K562 (cell line): ENCODE data around the gene ARL16. TPM values are rescaled to one million over a fixed set of nuclear protein-coding genes. Genes with fewer than 3 reads are reported as not detected.
A peak's percentile ranks its signal among the peaks of the same experiment; 100 is the strongest.

Experiments used
- ATAC-seq: fragments of 200-7000 bp; cut with Tn5 transposase; 3 replicates; pipeline ENCODE4 v1.9.1; 2020; ENCODE audit warnings: moderate library complexity
- BruUV-seq: library from RNA; stranded (reverse); fragments of 400-500 nt; replicated peaks from 2 replicates; lab custom pipeline; 2021; lab: Mats Ljungman, UMichigan
- CTCF ChIA-PET: fragments of 300-600 bp; formaldehyde crosslinking; extraction: SDS; loops from one replicate; lab custom pipeline; 2021; ENCODE audit warnings: low intra/inter-chr PET ratio; lab: Yijun Ruan, JAX
- POLR2A ChIA-PET: fragments of 300-600, 350-650 bp; sonication (Branson Sonifier 250); formaldehyde crosslinking; extraction: SDS; loops from one replicate; lab custom pipeline; 2021; ENCODE audit warnings: antibody characterized with exemption, inconsistent platforms; lab: Yijun Ruan, JAX
- DNase-seq, 4 experiments: peaks; one replicate each; pipeline versions ENCODE4 v3.0.0 to v3.0.0-alpha.2; 2011 to 2018; ENCODE audit warnings: low spot score in 3 of 4, mixed read lengths in 3 of 4; ENCODE audit errors: extremely low read depth in 1 of 4
- FAIRE-seq: peaks from 2 replicates; lab custom pipeline; 2011; peaks lifted over from hg19 to GRCh38; lab: Jason Lieb, UNC
- H2AFZ ChIP-seq: 2 replicates; pipeline ENCODE4 v1.6.0; 2011; ENCODE audit warnings: low read depth, low read length, control low read depth, inconsistent platforms
- H3K27ac ChIP-seq: fragments of 200-600 bp; 3 replicates; pipeline ENCODE4 v1.8.0; 2011; ENCODE audit warnings: low read depth, mild to moderate bottlenecking, control low read depth, inconsistent platforms, low read length, moderate library complexity, mixed read lengths; ENCODE audit errors: extremely low read depth
- H3K27me3 ChIP-seq, 2 experiments: fragments of 300-600 bp in 1 of 2; 2 replicates in 1 of 2; 3 replicates in 1 of 2; pipeline versions ENCODE4 v1.6.0 to v1.8.0; 2011; ENCODE audit warnings: inconsistent platforms in 2 of 2, low read length in 2 of 2, mild to moderate bottlenecking in 1 of 2, mixed read lengths in 1 of 2, moderate library complexity in 1 of 2; ENCODE audit not compliant: control insufficient read depth in 2 of 2, insufficient read depth in 2 of 2
- H3K36me3 ChIP-seq: fragments of 300-600 bp; 3 replicates; pipeline ENCODE4 v1.8.0; 2011; ENCODE audit warnings: mild to moderate bottlenecking, low read length, inconsistent platforms; ENCODE audit not compliant: control insufficient read depth, insufficient read depth
- H3K4me1 ChIP-seq, 2 experiments: fragments of 200-600 bp in 1 of 2; replicated peaks in 1 of 2; 2 replicates in 1 of 2; 3 replicates in 1 of 2; pipeline versions ENCODE4 v1.5.1 to v1.8.0; 2011; ENCODE audit warnings: inconsistent platforms in 2 of 2, low read length in 2 of 2, mild to moderate bottlenecking in 1 of 2, mixed read lengths in 1 of 2, moderate library complexity in 1 of 2; ENCODE audit not compliant: control insufficient read depth in 2 of 2, insufficient read depth in 2 of 2
- H3K4me2 ChIP-seq: 2 replicates; pipeline ENCODE4 v1.6.1; 2011; ENCODE audit warnings: low read length, control low read depth, inconsistent platforms, mixed read lengths; ENCODE audit not compliant: insufficient read depth
- H3K4me3 ChIP-seq: fragments of 200-600 bp; sonication (generic), shearing (Covaris generic); 2 replicates; pipeline ENCODE4 v1.5.1; 2016; ENCODE audit warnings: control low read depth, inconsistent platforms
- H3K79me2 ChIP-seq: fragments of 200-600 bp; 3 replicates; pipeline ENCODE4 v1.8.0; 2011; ENCODE audit warnings: low read length, inconsistent platforms; ENCODE audit not compliant: control insufficient read depth, insufficient read depth
- H3K9ac ChIP-seq, 2 experiments: 2 replicates each; pipeline versions ENCODE4 v1.6.0 to v1.6.1; 2011; ENCODE audit warnings: low read depth in 2 of 2, low read length in 2 of 2, control low read depth in 1 of 2, inconsistent platforms in 1 of 2, mild to moderate bottlenecking in 1 of 2, mixed read lengths in 1 of 2; ENCODE audit not compliant: insufficient read depth in 1 of 2
- H3K9me1 ChIP-seq: one replicate; pipeline ENCODE4 v1.6.0; 2011; ENCODE audit warnings: inconsistent platforms, mild to moderate bottlenecking, low read length, moderate library complexity; ENCODE audit not compliant: control insufficient read depth, insufficient read depth
- H3K9me3 ChIP-seq: replicated peaks from 2 replicates; pipeline ENCODE4 v1.5.1; 2011; ENCODE audit warnings: low read depth, low read length, inconsistent platforms; ENCODE audit not compliant: control insufficient read depth, insufficient read depth
- H4K20me1 ChIP-seq: replicated peaks from 2 replicates; pipeline ENCODE4 v1.6.1; 2011; ENCODE audit warnings: low read length, inconsistent platforms, mixed read lengths; ENCODE audit not compliant: control insufficient read depth, insufficient read depth
- DIDO1 ChIP-seq: fragments of 450-650 bp; IDR thresholded peaks from 2 replicates; pipeline ENCODE4 v1.6.1; 2016; ENCODE audit warnings: low read depth, missing biosample characterization, missing genetic modification characterization
- E2F3 ChIP-seq: fragments of 250-450 bp; sonication (Bioruptor Pico); IDR thresholded peaks from 2 replicates; pipeline ENCODE4 v1.4.0; 2020; ENCODE audit warnings: mild to moderate bottlenecking
- FOXM1 ChIP-seq, 2 experiments: fragments of 450-650 bp in 1 of 2; sonication (generic) in 1 of 2; formaldehyde crosslinking in 1 of 2; IDR thresholded peaks; 2 replicates each; pipeline versions ENCODE4 v1.6.1 to v1.9.0; 2017 to 2022; ENCODE audit warnings: low read depth in 2 of 2, mild to moderate bottlenecking in 2 of 2, missing genetic modification reagents in 1 of 2, moderate library complexity in 1 of 2
- GTF2F1 ChIP-seq: IDR thresholded peaks from 2 replicates; pipeline ENCODE4 v1.6.1; 2011; ENCODE audit warnings: low read depth, low read length, improper control_type of control experiment
- HOXB6 ChIP-seq: fragments of 250-450 bp; sonication (Bioruptor Pico); IDR thresholded peaks from 2 replicates; pipeline ENCODE4 v1.5.1; 2022; ENCODE audit warnings: mild to moderate bottlenecking, borderline replicate concordance
- RBM14 ChIP-seq: fragments of 200-400 bp; formaldehyde crosslinking; IDR thresholded peaks from 2 replicates; pipeline ENCODE4 v1.6.1; 2018; ENCODE audit warnings: low read depth, mild to moderate bottlenecking, low read length, moderate library complexity, borderline replicate concordance; ENCODE audit not compliant: insufficient read depth
- RREB1 ChIP-seq: fragments of 250-450 bp; sonication (Bioruptor Pico); IDR thresholded peaks from 2 replicates; pipeline ENCODE4 v1.4.0; 2020
- SMAD3 ChIP-seq: fragments of 450-650 bp; formaldehyde crosslinking; conservative IDR thresholded peaks from 2 replicates; pipeline ENCODE4 v1.4.0; 2020; ENCODE audit warnings: mild to moderate bottlenecking
- THRA ChIP-seq: fragments of 450-650 bp; IDR thresholded peaks from 2 replicates; pipeline ENCODE4 v1.6.1; 2017; ENCODE audit warnings: mild to moderate bottlenecking, moderate library complexity
- WGBS: fragments of 100-300 bp; shearing (Covaris generic); methylation state at CpG from one replicate; pipeline ENCODE4 v1.1.6; 2016; ENCODE audit warnings: low coverage, mixed read lengths; ENCODE audit not compliant: insufficient coverage; ENCODE audit errors: missing lambda C conversion rate; 5-methylcytosine and 5-hydroxymethylcytosine counted together
- in situ Hi-C: fragments of 300-500 bp; cut with MboI; formaldehyde crosslinking; loops from 4 replicates; pipeline ENCODE4 v1.15.0; 2018; ENCODE audit warnings: inconsistent platforms, mixed read lengths
- intact Hi-C: fragments of 100-400 bp; cut with micrococcal nuclease; formaldehyde crosslinking; loops from 2 replicates; pipeline ENCODE4 v1.14.2; 2022
- polyA plus RNA-seq, 8 experiments: library from polyadenylated mRNA; depleted of rRNA in 4 of 8; stranded (reverse) in 5 of 8; unstranded in 3 of 8; fragments of >200 nt; fragmentation: Nextera tagmentation in 2 of 8; fragmentation: Illumina TruSeq in 1 of 8; extraction: Ambion mirVana in 2 of 8; extraction: Trizol in 1 of 8; gene quantifications; 2 replicates each; pipeline versions ENCODE4 v1.2.1 to v1.2.3, GENCODE V29; 2011 to 2014; ENCODE audit warnings: inconsistent platforms in 1 of 8, missing spikeins in 1 of 8
- total RNA-seq, 7 experiments: library from RNA; depleted of rRNA in 6 of 7; stranded (reverse); fragments of >200 nt in 6 of 7; fragmentation: Illumina TruSeq in 2 of 7; extraction: Trizol in 2 of 7; gene quantifications; 2 replicates each; pipeline versions ENCODE4 v1.2.1 to v1.2.3, GENCODE V29; 2011 to 2021; ENCODE audit warnings: low replicate concordance in 1 of 7
- TF ChIP-seq, protein P1 (sequence below): sonication (generic); formaldehyde crosslinking; IDR thresholded peaks from 2 replicates; pipeline ENCODE4 v1.8.0; 2022; ENCODE audit warnings: mild to moderate bottlenecking, missing genetic modification reagents

The ARL16 gene
- total and polyA plus RNA-seq, 9 of the 15 experiments (the other 6 are each of a cell fraction or from before 2014, with no cell fraction given), result 5.4 to 32.4 (median 22.6) TPM

- peak overlapping the region; percentile 99 for H3K4me3 ChIP-seq
- peak overlapping the region; percentile 95 for H3K4me2 ChIP-seq
- H3K9me1 ChIP-seq, result peaks cover 2% of the 10 kb centered on the region
- WGBS, result 9% methylated on average over 26 of the region's 27 CpGs
- H3K4me1 ChIP-seq, result peaks cover 14 to 70% of the 10 kb centered on the region in 2 experiments; a peak in 4 of 5 replicates
- H3K9ac ChIP-seq, result peak overlapping the region; percentile 96 to 100
- H3K79me2 ChIP-seq, result peaks cover 62% of the 10 kb centered on the region
- intact Hi-C loops (loop anchor here (5.0 kb wide), 1 partner anchor 37 kb away; the partner anchor contains the start of genes CCDC137 and OXLD1), in situ Hi-C loops (no loop called here)
- peak in 2 of 4 experiments; percentile 31 to 34 for DNase-seq
- BruUV-seq, result TSS peak; percentile 50
- H3K27ac ChIP-seq, result peak overlapping the region; percentile 90
- no peaks in the 10 kb centered on the region for H3K9me3 ChIP-seq
- no peaks in the 10 kb centered on the region for H3K27me3 ChIP-seq
- no peak; the same call in 2 of the 3 replicates for ATAC-seq
- H3K36me3 ChIP-seq, result peaks cover 81% of the 10 kb centered on the region
- ChIA-PET CTCF (no interaction called here), POLR2A (interaction anchor here (0.7 to 4.7 kb wide), 11 partner anchors 9 to 481 kb away, joined by 3 to 54 read pairs (median 4); partner anchors contain the start of genes ALYREF, ANAPC11, ARL16 and CEP131)
- H2AFZ ChIP-seq, result 0 out of 2 replicates have a peak overlapping the region, but pooled peaks have one; percentile 12
- H4K20me1 ChIP-seq, result peaks cover 13% of the 10 kb centered on the region
- peak; percentile 23 for FAIRE-seq
- TF ChIP-seq, protein P1, sequence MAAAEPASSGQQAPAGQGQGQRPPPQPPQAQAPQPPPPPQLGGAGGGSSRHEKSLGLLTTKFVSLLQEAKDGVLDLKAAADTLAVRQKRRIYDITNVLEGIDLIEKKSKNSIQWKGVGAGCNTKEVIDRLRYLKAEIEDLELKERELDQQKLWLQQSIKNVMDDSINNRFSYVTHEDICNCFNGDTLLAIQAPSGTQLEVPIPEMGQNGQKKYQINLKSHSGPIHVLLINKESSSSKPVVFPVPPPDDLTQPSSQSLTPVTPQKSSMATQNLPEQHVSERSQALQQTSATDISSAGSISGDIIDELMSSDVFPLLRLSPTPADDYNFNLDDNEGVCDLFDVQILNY (CRISPR knock-in tag), result 0 out of 2 replicates have a peak, but pooled peaks have one; percentile 1
- TF ChIP-seq HOXB6 (CRISPR knock-in tag) (0 out of 2 replicates have a peak, but pooled peaks have one; percentile 59), FOXM1 (IDR thresholded peaks at IDR 0.05; ENCODE audit: low read depth) (no peak), FOXM1 (CRISPR knock-in tag; IDR thresholded peaks at IDR 0.05; ENCODE audit: low read depth) (0 out of 2 replicates have a peak, but pooled peaks have one; percentile 65), SMAD3 (no peak), GTF2F1 (no peak), RBM14 (no peak), THRA (no peak), RREB1 (CRISPR knock-in tag) (no peak), DIDO1 (no peak), E2F3 (CRISPR knock-in tag) (peak; percentile 28; the same call in 1 of the 2 replicates)
These were observed 20.4 kb upstream of the ARL16 start for GRCh38 chr17:81703747-81704654.
